Adipose tissue (tissue), 3 donors: ENCODE data around the gene HEBP1. TPM values are rescaled to one million over a fixed set of nuclear protein-coding genes. Genes with fewer than 3 reads are reported as not detected.

Experiments used
- H3K27ac ChIP-seq: one replicate; pipeline ENCODE4 v1.5.1; 2013; ENCODE audit warnings: low read depth, low read length
- WGBS, 3 donors: extraction: QIAGEN DNeasy Blood & Tissue Kit; methylation state at CpG; one replicate each; pipeline ENCODE4 v1.1.7; 2013; 5-methylcytosine and 5-hydroxymethylcytosine counted together
- polyA plus RNA-seq, 3 donors: library from polyadenylated mRNA; stranded (reverse); fragments of 200-250 nt; gene quantifications; one replicate each; pipeline ENCODE4 v1.2.3, GENCODE V29; 2013
- donor health status: healthy with polysubstance abuse.
- donor health status: Bipolar disorder and iron deficiency.
- donor health status: healthy.

Gene HEBP1
- polyA plus RNA-seq, 3 donors = 58.7 to 104 (median 58.9) TPM

DNA sequence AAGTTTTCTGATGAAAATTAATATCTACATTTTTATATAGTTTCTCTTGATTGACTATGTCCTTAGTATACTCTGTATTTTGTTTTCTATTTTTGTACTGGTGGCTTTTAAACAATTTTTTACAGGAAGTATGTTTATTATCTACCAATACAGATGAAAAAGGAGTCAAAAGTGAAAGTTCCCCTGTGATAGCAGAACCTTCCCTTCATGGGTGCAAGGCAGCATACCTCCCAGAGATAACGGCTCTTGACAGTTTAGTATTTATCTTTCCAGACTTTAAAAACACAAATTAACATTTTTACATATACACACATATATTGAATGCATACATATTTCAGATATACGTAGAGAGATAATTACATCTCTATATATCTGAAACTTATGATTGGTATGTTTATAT, 27.0 kb upstream of the HEBP1 start:
- H3K27ac ChIP-seq = no peak overlapping the region
- WGBS, 3 donors = 54 to 89% (median 55%) methylated on average over 2 of the region's 2 CpGs

DNA sequence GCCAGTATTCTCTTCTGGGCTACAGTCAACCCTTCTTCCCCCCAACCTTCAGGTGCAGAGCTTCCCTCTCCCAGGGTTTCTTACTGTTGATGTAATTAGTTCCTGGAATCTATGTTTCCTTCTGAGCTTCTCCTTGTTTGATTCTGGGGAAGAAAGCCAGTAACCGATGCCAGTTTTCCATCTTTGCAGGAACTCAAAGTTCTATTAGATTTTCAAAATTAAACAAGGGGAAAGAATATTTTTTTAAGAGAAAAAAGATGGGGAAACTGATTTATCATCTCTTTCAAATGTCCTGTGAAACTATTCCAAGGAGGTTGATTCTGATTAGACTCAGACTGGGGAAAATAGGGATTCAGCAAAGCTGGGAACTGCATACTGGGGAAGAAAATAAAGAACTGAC, 26.2 kb upstream of the HEBP1 start:
- H3K27ac ChIP-seq = no peak overlapping the region
- 55 to 74% (median 61%) methylated on average over 1 of the region's 1 CpG for WGBS, 3 donors

DNA sequence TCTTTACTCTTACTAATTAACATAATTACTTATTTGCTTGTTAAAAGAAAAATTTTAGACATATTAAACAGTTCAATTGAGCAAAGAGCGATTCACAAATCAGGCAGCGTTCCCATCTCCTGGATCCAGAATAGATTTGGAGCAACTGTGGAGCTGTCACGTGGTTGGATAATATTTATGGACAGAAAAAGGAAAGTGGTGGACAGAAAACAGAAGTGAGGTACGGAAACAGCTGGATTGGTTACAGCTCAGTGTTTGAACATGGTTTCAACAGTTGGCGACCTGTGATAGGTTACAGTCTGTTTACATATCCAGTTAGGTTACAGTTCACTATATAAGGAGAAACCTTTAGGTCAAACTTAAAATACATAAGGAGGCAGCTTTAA, 24.5 kb upstream of the HEBP1 start:
- WGBS, 3 donors = 57 to 80% (median 76%) methylated on average over 5 of the region's 5 CpGs

DNA sequence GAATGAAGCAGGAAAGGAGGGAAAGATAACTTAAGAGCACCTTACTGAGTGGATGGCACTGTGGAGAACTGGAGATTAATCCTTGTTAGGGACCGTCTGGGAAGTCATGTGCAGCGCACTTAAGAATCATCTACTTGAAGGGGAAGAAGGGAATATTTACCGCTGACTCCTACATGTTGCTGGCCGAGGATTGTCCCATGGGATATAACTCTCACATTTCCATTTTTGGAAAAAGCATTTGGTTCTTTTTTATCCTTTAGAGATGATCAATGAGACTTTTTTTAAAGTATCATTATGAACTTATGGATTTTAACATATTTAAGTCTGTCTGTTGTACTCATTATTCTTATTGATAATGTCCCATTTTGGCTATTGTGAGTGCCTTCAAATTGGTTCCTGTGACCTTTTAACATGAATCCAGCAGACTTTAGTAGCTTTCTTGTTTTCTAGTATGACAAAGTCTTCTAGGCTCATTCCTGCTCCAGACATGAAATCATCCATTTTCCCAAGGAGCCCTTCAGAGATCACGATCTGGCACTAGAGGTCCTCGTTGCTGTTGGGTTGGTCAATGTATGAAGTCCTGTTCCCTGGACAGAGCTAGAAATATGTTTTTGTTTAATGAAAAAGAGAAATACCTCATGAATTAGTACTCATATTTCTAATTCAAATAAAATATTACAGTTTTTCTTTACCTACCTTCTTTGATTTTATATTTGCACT, 23.9 kb upstream of the HEBP1 start:
- 60 to 80% (median 71%) methylated on average over 6 of the region's 6 CpGs for WGBS, 3 donors
- H3K27ac ChIP-seq = no peak overlapping the region

More for the DNA sequence above, 24.5 kb upstream of the HEBP1 start:
- H3K27ac ChIP-seq = no peak overlapping the region

DNA sequence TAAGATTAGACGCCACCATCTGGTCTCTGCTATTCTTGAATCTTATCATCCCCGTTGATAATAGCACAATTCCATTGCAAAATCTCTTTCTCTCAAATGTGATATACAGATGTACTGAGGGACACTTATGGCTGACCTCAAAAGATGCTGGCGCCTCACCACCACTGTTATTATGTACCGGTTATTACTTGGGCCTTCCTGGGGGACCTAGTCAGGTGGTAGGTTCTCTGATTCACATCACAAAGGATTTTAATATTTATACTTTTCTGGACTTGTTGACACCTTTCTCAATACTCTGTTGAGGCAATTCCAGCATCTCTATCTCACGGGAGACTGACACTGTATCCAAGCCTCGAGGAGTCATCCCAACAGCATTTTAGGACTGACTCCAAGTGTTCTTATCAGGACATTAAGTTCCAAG, 22.8 kb upstream of the HEBP1 start:
- no peak overlapping the region for H3K27ac ChIP-seq
- WGBS, 3 donors = 68 to 82% (median 75%) methylated on average over 6 of the region's 6 CpGs

DNA sequence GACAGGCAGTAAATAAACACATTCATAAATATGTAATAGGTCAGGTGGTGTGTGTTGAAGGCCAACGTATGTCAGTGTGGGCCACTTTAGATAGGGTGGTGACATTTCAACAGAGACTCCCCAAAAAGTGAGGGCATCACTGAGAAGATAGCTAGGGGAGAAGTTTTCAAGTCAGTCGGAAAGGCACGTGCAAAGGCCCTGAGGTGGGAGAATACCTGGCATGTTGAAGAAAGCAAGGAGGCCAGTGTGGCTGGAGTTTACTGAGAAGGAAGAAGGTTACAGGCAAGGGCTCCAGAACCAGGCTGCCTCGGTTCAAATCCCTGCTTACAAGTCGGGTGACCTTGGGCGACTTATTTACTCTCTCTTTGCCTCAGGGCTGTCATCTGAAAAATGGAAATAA, 11.0 kb upstream of the HEBP1 start:
- WGBS, 3 donors = 82 to 94% (median 91%) methylated on average over 6 of the region's 6 CpGs
- H3K27ac ChIP-seq = no peak overlapping the region

DNA sequence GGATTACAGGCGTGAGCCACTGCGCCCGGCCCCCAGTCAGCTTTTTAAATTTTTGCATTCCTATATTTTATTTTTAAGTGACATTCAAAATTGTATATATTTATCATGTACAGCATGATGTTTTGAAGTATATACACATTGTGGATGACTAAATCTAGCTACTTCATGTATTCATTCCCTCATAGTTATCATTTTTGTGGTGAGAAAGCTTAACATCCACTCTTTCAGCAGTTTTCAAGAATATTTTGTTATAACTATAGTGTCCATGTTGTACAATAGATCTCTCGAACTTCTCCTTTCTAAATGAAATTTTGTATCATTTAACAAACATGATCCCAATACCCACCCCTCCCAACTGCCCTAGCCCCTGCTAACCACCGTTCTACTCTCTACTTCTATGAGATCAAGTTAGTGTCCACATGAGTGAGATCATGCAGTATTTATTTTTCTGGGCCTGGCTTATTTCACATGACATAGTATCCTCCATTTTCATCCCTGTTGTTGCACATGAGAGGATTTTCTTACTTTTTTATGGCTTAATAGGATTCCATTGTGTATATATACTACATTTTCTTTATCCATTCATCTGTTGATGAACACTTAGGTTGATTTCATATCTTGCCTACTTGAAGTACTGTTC, 8.8 kb upstream of the HEBP1 start:
- WGBS, 3 donors = 81 to 84% (median 81%) methylated on average over 5 of the region's 5 CpGs
- H3K27ac ChIP-seq = no peak overlapping the region

DNA sequence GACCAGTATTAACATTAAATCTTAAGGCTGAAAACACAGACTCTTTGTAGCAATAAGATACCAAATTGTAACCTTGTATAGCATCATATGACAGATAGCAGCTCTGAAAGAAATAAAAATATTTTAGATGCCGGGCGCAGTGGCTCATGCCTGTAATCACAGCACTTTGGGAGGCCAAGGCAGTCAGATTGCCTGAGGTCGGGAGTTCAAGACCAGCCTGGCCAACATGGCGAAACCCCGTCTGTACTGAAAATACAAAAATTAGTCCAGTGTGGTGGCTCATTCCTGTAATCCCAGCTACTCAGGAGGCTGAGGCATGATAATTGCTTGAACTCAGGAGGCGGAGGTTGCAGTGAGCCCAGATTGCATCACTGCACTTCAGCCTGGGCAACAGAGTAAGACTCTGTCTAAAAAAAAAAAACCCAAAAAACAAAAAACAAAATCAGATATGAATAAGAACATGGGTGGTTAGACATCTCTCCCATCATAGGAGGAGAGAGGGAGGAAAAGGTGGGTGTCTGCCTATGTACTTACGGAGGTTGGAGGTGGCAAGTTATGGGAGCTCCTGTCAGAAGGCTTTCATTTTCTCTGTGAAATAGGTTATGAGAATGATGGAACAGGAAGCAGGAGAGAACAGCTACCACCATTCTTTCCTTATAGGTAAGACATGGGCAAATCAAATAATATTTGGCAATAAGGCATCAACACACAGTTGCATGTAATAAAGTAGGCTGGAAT, 7.6 kb upstream of the HEBP1 start:
- no peak overlapping the region for H3K27ac ChIP-seq
- 92 to 96% (median 93%) methylated on average over 7 of the region's 7 CpGs for WGBS, 3 donors

DNA sequence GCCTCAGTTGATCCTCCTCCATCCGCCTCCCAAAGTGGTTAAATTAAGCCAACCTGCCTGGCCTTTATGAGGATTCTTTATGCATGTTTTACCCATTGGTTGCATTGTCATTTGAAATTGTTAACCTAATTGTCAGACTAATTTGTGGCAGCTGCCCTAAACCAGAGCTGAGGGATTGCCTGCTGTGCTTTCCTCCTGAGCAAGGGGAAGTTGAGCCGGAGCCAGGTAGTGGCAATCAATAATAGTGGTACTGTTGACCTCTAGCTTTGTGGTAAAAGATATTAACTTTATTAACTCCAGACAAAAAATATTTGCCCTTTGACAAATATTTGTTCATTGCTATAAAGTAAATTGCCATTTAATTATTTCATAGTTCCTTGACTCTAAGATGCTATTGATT, 5.6 kb upstream of the HEBP1 start:
- no peak overlapping the region for H3K27ac ChIP-seq
- WGBS, 3 donors = 46 to 95% (median 93%) methylated on average over 2 of the region's 2 CpGs

DNA sequence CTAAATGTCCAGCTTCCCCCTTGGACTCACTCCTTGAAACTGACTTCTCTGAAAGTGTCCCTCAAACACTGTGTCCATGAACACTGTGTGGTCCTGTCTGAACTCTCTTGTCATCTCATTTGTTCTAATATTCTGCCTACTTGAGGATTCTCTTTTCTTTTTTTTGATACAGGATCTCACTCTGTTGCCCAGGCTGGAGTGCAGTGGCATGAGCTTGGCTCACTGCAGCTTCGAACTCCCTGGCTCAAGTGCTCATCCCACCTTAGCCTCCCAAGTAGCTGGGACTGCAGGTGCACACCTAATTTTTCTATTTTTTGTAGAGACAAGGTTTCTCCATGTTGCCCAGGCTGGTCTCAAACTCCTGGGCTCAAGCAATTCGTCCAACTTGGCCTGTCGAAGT, 4.9 kb upstream of the HEBP1 start:
- H3K27ac ChIP-seq = no peak overlapping the region
- WGBS, 3 donors = 60 to 83% (median 71%) methylated on average over 3 of the region's 3 CpGs

DNA sequence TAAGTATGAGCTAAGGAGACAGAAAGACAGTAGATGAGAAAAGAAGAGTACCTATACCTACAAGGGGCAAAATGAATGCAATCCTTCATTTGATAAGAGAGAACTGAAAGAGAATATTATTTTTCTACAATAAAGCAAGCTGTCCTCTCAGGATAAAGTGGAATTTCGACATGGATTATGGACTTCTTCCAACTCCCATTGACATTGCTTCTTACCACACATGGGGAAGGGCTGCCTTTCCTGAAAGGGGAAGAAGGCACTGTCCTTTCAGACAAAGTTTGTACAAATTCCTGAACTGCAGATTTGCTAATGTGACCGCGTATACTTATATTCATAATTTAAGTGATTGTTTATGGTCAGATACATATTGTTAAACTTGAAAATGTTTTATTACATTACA, 4.3 kb upstream of the HEBP1 start:
- H3K27ac ChIP-seq = no peak overlapping the region
- 67 to 76% (median 75%) methylated on average over 3 of the region's 3 CpGs for WGBS, 3 donors

DNA sequence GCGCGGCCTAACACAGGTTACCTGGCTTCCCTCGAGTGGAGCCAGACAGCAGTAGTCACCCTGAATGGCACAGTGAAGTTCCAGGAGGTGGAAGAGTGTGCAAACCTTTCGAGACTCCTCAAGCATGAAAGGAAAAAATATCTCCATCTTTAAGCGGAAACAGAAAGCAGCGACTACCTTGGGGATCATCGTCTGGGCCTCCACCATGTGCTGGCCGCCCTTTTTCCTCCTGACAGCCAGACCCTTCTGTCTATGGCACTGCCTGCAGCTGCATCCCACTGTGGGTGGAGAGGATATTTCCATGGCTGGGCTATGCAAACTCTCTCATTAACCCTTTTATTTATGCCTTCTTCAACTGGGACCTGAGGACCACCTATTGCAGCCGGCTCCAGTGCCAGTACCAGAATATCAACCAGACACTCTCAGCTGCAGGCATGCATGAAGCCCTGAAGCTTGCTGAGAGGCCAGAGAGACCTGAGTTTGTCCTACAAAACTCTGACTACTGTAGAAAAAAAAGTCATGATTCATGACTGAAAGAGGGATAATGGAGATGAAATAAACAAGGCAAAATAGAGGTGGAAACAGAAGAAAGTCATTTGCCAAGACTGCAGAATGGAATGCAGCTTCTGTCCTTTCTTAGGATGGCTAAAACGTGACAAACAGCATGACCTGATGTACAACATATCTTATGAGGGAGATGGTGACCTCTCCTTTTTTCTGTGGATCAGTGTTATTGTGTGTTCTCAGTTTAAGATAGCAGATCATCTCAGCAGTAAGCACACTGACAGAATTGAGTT, 2.4 kb upstream of the HEBP1 start:
- WGBS, 3 donors = 96 to 97% (median 96%) methylated on average over 10 of the region's 10 CpGs
- H3K27ac ChIP-seq = no peak overlapping the region

DNA sequence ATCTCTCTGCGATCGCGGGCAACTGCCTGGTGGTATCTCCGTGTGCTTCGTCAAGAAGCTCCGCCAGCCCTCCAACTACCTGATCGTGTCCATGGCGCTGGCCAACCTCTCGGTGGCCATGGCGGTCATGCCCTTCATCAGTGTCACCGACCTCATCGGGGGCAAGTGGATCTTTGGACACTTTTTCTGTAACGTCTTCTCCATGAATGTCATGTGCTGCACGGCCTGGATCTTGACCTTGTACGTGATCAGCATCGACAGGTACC, 1.6 kb upstream of the HEBP1 start:
- WGBS, 3 donors = 39 to 53% (median 44%) methylated on average over 16 of the region's 16 CpGs
- H3K27ac ChIP-seq = no peak overlapping the region

DNA sequence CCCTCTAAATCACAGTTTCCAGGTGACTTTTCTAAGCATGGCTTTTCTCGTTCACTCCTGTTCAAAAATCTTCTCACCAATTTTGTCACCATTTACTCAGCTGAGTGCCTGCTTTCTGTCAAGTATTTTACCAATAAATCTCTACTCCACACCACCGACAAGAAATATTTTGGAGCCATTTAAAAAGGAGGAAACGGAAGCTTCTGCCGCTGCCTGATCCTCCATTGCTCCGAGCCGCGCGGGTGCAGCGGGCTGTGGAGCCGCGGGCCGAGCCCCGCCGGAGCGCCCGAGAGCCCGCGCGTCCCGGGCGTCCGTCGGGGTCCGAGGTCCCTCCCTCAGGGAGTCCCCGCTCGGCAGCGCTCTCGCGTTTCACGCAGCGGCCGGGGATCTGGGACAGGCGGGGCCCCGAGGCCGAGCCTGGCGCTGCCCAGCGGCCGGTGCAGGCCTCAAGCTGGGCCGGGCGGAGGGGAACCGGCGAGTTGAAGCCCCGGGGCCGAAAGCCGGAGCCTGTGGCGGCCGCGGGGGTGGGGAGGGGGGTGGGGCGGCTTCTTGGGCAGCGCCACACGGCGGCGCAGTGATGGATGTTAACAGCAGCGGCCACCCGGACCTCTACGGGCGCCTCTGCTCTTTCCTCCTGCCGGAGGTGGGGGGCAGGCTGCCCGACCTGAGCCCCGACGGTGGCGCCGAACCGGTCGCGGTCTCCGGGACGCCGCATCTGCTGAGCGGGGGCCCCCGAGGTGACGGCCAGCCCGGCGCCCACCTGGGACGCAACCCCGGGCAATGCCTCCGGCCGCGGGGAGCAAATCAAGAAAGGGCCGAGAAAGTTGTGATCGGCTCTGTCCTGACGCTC, 1.1 kb upstream of the HEBP1 start:
- peak overlapping the region; percentile 1 for H3K27ac ChIP-seq
- WGBS, 3 donors = 0 to 2% (median 1%) methylated on average over 68 to 82 of the region's 82 CpGs

DNA sequence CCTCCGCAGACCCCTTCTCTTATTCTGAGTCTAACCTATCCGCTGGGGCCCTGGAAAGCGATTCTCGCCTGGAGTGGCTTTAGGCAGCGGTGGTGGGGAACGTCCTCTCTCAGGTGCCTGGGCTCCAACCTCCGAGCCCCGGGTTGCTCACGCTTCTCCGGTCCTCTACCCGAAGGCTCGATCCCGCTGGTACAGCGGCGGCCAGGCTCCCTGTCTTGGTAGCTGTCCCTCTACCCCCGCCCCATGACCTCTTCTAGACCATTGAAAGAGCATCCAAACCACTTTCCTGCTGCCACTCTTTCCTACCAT, 505 bp upstream of the HEBP1 start:
- 0 to 1% (median 0%) methylated on average over 16 of the region's 16 CpGs for WGBS, 3 donors
- peak overlapping the region; percentile 1 for H3K27ac ChIP-seq

DNA sequence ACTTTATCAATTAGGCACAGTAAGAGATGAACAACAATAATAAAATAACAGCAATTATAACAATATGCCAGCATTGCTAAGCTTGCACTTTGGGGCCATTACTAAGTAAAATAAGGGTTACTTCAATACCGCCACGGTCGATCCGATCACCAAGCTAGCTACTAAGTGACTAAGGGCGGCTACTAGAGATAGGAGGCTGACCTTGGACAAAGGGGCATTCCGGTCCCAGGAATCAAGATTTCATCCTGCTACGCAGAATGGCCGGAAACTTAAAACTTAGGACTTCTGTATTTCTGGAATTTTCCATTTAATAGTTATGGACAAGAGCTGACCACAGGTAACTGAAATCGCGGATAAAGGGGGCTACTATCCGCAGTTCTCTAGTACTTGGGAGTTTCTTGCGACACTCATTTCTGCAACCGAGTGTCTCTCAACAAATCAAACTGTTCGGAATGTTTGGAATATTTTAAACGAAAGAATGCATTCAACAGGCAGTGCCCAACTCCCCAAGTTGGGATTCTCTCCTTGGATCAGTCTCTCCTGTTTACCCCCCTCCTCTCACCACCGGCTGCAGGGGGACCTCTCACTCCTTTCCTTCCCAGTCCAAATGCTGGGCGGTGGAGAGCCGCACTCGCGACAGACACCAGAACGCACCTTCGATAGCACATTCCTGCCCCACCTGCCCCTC, 650 bp downstream of the HEBP1 start:
- H3K27ac ChIP-seq = peak overlapping the region; percentile 17
- WGBS, 3 donors = 9 to 17% (median 16%) methylated on average over 22 of the region's 22 CpGs

DNA sequence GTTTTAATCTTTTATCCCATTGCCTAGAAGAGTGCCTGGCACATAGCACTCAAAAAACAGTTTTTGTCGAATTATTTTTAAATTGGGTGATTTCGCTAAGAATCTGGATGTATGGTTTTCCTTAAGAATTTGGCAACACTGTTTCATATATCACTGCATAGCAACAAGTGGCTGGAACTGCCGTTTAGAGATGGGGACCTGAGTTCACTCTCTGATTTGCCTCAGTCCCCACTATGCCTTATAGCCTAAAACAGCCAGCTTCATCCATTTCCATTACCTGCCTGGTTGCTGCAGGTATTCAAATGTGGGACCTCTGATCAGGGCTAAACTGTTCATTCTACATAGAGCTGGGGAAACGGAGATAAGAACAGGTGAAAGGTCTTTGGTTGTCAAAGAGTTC, 1.8 kb downstream of the HEBP1 start:
- H3K27ac ChIP-seq = no peak overlapping the region
- WGBS, 3 donors = 61 to 87% (median 85%) methylated on average over 4 of the region's 4 CpGs

DNA sequence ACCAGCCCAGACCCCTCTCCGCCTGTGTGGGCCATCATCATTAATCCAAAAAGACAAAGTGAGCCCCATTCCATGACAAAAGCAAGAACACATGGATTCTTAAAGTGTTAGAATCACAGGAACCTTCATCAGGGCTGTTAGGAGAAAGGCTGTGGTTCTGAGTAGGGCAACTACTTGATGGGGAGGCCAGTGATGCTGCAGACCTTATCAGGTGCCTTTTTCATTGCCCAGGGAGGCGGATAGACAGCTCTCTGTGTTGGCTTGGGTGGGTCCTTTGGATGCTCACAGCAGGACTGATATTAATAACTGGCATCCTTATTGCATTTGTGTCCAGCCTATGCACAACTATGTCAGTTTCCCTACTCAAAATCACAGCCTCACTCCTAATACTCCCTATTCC, 2.3 kb downstream of the HEBP1 start:
- H3K27ac ChIP-seq = no peak overlapping the region
- 42 to 93% (median 62%) methylated on average over 2 of the region's 2 CpGs for WGBS, 3 donors
